Activated T-helper 1 cell treated with anti-CD3 and anti-CD28 coated beads, Interleukin-12 subunit alpha, Interleukin-12 subunit beta, Interleukin-2, Interleukin-4 antibody, amounts not matched to agents 30 ng/mL and 10 ng/mL and 1 ng/mL, durations not matched to agents 14 hours and 24 hours and 36 hours (primary cell): ENCODE results near the gene EXOG. TPM values are rescaled to one million over a fixed set of nuclear protein-coding genes. Genes with fewer than 3 reads are reported as not detected.

Experiments
- DNase-seq: peaks from one replicate; pipeline ENCODE4 v3.0.0; 2021; ENCODE audit warnings: low spot score
- H3K27ac Mint-ChIP-seq: one replicate; pipeline ENCODE4 v1.8.0; 2021; ENCODE audit warnings: mild to moderate bottlenecking, mixed read lengths
- H3K27me3 Mint-ChIP-seq: one replicate; pipeline ENCODE4 v1.8.0; 2022; ENCODE audit warnings: mild to moderate bottlenecking, moderate library complexity, mixed read lengths; ENCODE audit not compliant: insufficient read depth
- H3K36me3 Mint-ChIP-seq: one replicate; pipeline ENCODE4 v1.8.0; 2021; ENCODE audit warnings: low read depth, mixed read lengths
- H3K4me1 Mint-ChIP-seq: one replicate; pipeline ENCODE4 v1.8.0; 2021; ENCODE audit warnings: low read depth, mixed read lengths
- H3K4me3 Mint-ChIP-seq: one replicate; pipeline ENCODE4 v1.8.0; 2021; ENCODE audit warnings: mild to moderate bottlenecking, moderate library complexity, mixed read lengths
- H3K9me3 Mint-ChIP-seq: one replicate; pipeline ENCODE4 v1.8.0; 2021; ENCODE audit warnings: mixed read lengths
- intact Hi-C: fragments of 100-400 bp; cut with micrococcal nuclease; formaldehyde crosslinking; loops from one replicate; pipeline ENCODE4 v1.15.1; 2024
- total RNA-seq: library from RNA; stranded (reverse); gene quantifications from 2 replicates; pipeline ENCODE4 v1.2.3, GENCODE V29; 2022

EXOG gene
- total RNA-seq, 1 donor from 2014 or later = 21.6 TPM

DNA sequence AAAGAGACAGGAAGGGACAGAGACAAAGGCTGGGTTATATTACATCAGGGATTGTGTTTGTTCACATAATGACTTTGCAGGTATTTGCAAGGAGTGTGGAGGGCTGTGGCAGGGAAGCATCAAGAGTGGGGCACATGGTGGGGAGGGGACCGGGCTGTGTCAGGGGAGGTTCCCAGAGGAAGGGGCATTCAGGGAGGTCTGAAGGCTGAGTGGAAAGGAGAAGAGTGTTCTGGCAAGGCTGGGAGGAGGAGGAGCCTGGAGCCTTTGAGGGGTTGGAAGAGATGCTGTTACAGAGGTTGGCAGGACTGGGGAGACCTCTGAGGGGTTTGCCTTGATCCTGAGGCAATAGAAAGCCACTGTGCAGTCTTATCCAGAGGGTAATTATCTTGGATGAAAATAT lies 49.4 kb downstream of the EXOG start:
- Mint-ChIP-seq H3K9me3 (no peaks in the 10 kb centered on the region), H3K36me3 (no peaks in the 10 kb centered on the region), H3K27ac (no peak overlapping the region), H3K4me1 (no peaks in the 10 kb centered on the region), H3K4me3 (no peak overlapping the region), H3K27me3 (peaks cover 8% of the 10 kb centered on the region)
- no peak for DNase-seq
- intact Hi-C loops = no loop called here

DNA sequence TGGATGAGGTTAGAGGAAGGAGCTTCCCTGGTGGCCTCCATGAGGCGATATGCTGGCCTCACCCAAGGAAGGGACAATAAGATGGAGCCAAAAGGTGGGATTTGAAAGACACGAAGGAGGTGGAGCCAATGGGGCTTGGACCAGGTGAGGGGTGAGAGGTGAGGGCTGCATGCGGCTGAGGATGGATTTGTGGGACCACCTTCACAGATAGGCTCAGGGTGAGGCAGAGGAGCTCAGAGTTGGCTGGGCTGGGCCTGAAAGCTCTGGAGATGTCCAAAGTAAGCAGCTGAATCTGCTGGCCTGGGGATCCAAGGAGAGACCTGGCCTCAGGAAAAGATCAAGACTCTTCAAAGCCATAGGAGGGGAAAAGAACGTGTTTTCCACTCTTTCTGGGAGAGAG lies 49.8 kb downstream of the EXOG start:
- H3K4me3 Mint-ChIP-seq = no peak overlapping the region
- H3K36me3 Mint-ChIP-seq = no peaks in the 10 kb centered on the region
- H3K27me3 Mint-ChIP-seq = peaks cover 8% of the 10 kb centered on the region
- H3K9me3 Mint-ChIP-seq = no peaks in the 10 kb centered on the region
- intact Hi-C loops = no loop called here
- H3K4me1 Mint-ChIP-seq = no peaks in the 10 kb centered on the region
- DNase-seq = no peak
- H3K27ac Mint-ChIP-seq = no peak overlapping the region

DNA sequence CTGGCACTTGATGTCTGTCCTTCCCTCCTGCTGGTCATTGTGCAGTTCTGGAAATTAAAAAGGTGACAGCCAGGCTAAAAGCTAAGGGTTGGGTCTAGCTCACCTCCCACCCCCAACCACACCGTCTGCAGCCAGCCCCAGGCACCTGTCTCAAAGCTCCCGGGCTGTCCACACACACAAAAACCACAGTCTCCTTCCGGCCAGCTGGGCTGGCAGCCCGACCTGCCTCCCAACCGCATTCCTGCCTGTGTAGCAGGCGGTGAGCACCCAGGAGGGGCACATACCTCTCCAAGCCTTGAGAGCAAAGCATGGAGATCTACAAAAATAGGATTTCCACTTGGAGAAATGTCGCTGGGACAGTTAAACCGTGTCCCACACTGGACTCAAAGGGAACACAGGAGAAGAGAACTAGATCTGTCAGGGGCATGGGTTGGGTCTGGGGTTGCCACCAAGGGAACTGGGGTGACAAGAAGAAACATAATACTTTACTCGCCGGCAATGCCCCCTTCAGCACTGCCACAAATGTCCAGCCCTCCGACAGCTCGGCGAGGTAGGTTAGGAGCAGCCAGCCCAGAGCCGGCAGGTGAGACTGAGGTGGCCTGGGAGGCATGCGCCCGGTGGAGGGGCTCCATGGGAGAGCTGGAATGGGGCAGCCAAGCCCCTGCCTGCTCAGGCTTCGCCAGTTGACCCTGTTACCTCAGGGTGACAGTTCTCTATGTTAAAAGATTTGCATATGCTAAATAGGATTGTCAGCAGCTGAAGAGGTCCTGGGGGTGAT lies 52.2 kb downstream of the EXOG start:
- intact Hi-C loops = no loop called here
- H3K4me1 Mint-ChIP-seq = no peaks in the 10 kb centered on the region
- no peaks in the 10 kb centered on the region for H3K36me3 Mint-ChIP-seq
- H3K27ac Mint-ChIP-seq = no peak overlapping the region
- peaks cover 8% of the 10 kb centered on the region for H3K27me3 Mint-ChIP-seq
- no peak overlapping the region for H3K4me3 Mint-ChIP-seq
- DNase-seq = no peak
- H3K9me3 Mint-ChIP-seq = no peaks in the 10 kb centered on the region

DNA sequence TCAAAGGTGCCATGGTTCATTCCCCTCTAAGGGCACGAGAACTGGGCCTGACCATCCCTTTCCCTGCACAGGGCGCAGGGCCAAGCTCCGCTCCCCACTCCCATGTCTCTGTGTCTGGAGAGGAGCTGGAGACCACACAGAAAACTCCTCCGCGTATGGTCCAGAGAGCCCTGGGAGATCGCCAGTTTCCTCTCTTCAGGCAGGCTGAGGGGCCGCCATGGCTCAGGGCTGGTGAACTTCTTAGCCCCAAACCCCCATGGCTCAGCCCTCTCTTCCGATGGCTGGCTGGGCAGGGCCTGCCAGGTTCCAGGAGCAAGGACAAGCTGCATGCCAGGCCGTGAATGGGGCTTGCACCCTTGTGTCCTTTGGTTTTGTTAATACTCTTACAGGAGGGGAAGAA lies 52.9 kb downstream of the EXOG start:
- Mint-ChIP-seq H3K4me3 (no peak overlapping the region), H3K27me3 (peaks cover 8% of the 10 kb centered on the region), H3K4me1 (no peaks in the 10 kb centered on the region), H3K27ac (no peak overlapping the region), H3K36me3 (no peaks in the 10 kb centered on the region), H3K9me3 (no peaks in the 10 kb centered on the region)
- intact Hi-C loops = no loop called here
- no peak for DNase-seq

DNA sequence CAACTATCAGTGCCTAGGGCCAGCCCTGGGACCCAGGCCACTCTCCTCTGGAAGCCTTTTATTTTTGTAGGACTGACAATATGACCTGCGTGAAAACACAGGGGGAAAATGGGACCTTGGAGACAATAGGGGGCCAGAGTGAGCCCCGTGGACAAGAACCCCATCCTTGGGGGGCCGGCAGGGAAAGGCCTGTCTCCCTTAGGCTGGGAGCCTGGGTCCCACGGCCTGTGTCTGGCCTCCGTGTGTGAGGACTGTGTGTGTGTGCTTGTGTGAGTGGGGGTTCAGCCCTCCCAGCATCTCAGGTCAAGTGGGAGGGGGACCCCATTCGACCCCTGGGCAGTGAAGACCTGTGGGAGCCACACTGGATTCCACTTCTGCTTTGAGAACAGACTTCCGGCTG lies 53.3 kb downstream of the EXOG start:
- Mint-ChIP-seq H3K4me3 (no peak overlapping the region), H3K27ac (no peak overlapping the region), H3K36me3 (no peaks in the 10 kb centered on the region), H3K27me3 (peaks cover 8% of the 10 kb centered on the region), H3K9me3 (no peaks in the 10 kb centered on the region), H3K4me1 (no peaks in the 10 kb centered on the region)
- DNase-seq = no peak
- intact Hi-C loops = no loop called here

DNA sequence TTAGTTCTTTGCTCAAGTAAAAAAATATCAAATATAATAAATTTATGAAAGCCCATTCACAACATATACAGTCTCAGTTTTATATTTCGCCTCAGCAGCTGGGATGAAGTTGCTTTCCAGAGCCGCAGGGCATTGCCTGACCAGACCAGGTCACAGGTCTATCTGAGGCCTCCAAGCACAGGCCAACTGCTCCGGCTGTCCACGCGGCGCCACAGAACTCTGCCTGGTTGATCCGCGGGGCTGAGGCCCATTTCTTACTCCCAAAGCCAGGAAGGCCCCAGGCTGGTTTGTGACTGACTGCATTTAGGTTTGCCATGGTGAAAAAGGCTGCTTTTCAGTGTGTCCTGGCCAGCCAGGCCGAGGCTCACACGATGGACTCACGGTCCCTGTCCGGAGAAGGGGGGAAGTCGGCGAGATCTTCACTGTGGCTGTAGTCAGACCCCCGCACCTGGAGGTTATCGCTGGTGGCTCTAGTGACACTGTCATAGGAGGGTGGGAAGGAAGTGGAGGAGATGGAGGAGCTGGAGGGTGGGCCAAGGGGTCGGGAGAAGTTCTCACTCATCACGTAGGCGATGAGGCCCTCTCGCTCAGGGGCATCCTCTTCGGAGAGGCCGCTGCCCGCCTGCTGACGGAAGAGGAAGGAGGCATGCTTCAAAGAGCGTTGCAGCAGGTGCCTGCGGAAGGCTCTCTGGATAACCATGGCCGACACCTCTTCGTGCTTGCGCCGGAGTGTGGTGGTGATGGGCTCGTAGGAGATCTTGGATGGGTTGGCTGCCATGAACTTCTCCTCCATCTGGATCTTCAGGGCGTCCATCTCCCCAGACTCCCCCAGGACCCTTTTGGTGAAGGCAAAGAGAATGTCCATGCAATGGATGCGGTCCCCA lies 54.1 kb downstream of the EXOG start:
- no peak overlapping the region for H3K27ac Mint-ChIP-seq
- peaks cover 7% of the 10 kb centered on the region for H3K27me3 Mint-ChIP-seq
- no peak overlapping the region for H3K4me3 Mint-ChIP-seq
- no peaks in the 10 kb centered on the region for H3K9me3 Mint-ChIP-seq
- intact Hi-C loops = no loop called here
- DNase-seq = no peak
- no peaks in the 10 kb centered on the region for H3K4me1 Mint-ChIP-seq
- H3K36me3 Mint-ChIP-seq = no peaks in the 10 kb centered on the region

DNA sequence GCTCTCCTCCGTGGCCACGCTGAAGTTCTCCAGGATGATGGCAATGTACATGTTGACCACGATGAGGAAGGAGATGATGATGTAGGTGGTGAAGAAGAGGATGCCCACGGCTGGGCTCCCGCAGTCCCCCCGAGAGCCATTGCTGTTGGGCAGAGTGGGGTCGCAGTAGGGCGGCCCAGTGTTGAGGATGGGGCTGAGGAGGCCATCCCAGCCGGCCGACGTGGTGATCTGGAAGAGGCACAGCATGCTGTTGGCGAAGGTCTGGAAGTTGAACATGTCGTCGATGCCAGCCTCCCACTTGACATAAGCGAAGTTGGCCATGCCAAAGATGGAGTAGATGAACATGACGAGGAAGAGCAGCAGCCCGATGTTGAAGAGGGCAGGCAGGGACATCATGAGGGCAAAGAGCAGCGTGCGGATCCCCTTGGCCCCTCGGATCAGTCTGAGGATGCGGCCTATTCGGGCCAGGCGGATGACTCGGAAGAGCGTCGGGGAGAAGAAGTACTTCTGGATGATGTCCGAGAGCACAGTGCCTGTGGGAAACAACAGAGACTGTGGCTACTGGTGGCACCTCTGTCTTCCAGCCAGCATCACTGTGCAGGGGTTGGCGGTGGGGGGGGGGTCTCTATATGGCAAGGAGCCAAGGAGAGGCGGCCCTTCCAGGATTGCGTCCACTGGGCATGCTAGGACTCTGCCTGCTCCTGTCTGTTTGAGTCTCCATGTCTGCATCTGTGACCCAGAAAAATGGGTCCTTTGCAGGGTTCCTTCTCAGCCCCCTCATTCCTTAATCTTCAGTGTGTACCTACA lies 55.1 kb downstream of the EXOG start:
- no peak overlapping the region for H3K4me3 Mint-ChIP-seq
- no peak for DNase-seq
- H3K27ac Mint-ChIP-seq = no peak overlapping the region
- no peaks in the 10 kb centered on the region for H3K9me3 Mint-ChIP-seq
- H3K36me3 Mint-ChIP-seq = no peaks in the 10 kb centered on the region
- no peaks in the 10 kb centered on the region for H3K4me1 Mint-ChIP-seq
- intact Hi-C loops = no loop called here
- H3K27me3 Mint-ChIP-seq = peaks cover 5% of the 10 kb centered on the region

DNA sequence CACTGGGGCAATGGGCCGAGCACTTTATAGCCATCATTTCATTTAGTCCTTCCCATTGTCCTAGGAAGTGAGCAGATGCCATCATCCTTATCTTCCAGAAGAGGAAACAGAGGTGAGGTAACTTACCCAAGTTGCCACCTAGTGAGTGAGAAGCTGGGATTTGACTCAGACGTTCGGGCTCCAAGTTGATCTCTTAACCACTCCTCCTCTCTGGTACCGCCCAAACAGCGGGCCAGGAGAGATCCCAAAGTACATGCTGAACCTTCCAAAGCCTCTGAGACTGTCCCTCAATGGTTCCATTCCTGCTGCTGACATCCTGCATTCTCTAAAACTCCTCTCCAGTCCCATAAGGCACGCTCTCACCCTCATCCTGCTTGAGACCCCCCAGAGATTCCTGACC lies 56.2 kb downstream of the EXOG start:
- peaks cover 4% of the 10 kb centered on the region for H3K27me3 Mint-ChIP-seq
- H3K4me3 Mint-ChIP-seq = no peak overlapping the region
- no peak overlapping the region for H3K27ac Mint-ChIP-seq
- intact Hi-C loops = no loop called here
- H3K4me1 Mint-ChIP-seq = no peaks in the 10 kb centered on the region
- no peak for DNase-seq
- H3K36me3 Mint-ChIP-seq = no peaks in the 10 kb centered on the region
- H3K9me3 Mint-ChIP-seq = no peaks in the 10 kb centered on the region

DNA sequence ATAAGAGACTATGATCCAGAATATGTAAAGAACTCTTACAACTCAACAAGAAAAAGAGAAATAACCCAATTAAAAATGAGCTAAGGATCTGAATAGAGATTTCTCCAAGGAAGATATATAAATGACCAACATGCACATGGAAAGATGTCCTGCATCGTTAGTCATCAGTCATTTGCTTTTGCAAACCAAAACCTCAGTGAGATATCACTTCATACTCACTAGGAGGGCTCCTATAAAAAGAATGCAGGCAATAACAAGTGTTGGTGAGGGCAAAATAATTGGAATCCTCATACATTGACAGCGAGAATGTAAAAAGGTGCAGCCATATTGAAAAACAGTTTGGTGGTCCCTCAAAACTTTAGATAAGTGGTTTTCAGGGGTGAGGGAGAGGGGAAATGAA lies 56.9 kb downstream of the EXOG start:
- Mint-ChIP-seq H3K9me3 (no peaks in the 10 kb centered on the region), H3K4me3 (no peak overlapping the region), H3K36me3 (no peaks in the 10 kb centered on the region), H3K27me3 (peaks cover 2% of the 10 kb centered on the region), H3K4me1 (no peaks in the 10 kb centered on the region), H3K27ac (no peak overlapping the region)
- DNase-seq = no peak
- intact Hi-C loops = no loop called here

DNA sequence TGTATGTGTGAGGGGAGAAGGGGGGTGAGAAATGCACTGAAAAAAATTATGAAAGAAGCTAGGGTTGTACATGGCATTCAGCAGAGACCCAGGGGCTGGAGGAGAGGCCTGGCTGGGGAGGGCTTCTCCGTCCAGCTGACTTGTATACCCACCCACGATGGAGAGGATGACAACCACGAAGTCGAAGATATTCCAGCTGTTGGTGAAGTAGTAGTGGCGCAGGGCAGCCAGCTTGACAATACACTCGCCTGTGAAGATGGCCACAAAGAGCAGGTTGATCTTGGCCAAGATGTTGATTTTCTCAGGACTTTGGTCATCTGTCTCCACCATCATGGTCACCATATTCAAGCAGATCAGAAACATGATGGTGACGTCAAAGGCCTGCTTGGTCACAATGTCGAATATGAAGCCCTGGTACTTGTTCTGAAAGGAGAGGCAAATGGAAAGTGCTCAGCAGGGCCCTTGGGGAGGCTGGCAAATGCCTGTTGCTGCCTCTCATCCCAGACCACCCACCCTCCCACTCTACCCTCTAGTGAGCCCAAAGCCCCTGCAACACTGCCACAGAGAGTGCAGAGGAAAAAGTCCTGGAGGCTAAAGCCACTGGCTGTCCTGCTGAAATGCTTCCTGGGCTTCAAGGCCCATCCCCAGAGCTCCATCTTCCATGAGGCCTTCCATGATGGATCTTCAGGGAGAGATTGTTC lies 58.1 kb downstream of the EXOG start:
- H3K36me3 Mint-ChIP-seq = no peaks in the 10 kb centered on the region
- no peak overlapping the region for H3K4me3 Mint-ChIP-seq
- DNase-seq = no peak
- H3K27me3 Mint-ChIP-seq = no peaks in the 10 kb centered on the region
- H3K27ac Mint-ChIP-seq = no peak overlapping the region
- H3K9me3 Mint-ChIP-seq = no peaks in the 10 kb centered on the region
- H3K4me1 Mint-ChIP-seq = no peaks in the 10 kb centered on the region
- intact Hi-C loops = no loop called here

DNA sequence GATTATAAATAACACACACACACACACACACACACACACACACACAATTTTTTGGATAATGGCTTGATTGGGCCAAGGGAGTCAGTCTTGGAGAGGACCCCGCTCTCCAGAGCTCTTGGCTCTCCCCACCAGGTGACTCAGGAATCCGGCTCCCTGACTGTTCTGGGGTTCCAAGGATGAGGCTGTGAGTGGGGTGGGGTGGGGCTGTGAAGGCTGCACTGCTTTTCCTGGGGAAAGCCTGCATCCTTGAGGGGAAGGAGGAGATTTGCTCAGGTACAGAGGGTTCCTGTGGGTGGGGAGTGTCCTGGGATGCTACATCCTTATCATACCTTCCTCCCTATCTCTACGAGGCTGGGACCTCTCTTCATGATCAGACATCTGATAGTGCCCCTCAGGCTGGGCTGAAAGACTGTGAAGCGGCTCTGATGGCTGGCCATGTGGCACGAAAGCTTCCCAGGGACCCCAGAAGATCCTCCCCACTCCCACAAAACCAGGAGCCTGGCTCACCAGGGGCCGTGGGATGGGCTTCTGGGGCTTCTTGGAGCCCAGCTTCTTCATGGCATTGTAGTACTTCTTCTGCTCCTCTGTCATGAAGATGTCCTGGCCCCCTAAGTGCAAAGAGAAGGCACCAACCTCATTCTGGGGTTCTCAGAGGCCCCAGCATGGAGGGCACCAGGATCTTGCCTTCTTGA lies 59.2 kb downstream of the EXOG start:
- no peak for DNase-seq
- Mint-ChIP-seq H3K4me3 (no peak overlapping the region), H3K36me3 (no peaks in the 10 kb centered on the region), H3K27me3 (no peaks in the 10 kb centered on the region), H3K27ac (no peak overlapping the region), H3K9me3 (no peaks in the 10 kb centered on the region), H3K4me1 (no peaks in the 10 kb centered on the region)
- intact Hi-C loops = no loop called here

DNA sequence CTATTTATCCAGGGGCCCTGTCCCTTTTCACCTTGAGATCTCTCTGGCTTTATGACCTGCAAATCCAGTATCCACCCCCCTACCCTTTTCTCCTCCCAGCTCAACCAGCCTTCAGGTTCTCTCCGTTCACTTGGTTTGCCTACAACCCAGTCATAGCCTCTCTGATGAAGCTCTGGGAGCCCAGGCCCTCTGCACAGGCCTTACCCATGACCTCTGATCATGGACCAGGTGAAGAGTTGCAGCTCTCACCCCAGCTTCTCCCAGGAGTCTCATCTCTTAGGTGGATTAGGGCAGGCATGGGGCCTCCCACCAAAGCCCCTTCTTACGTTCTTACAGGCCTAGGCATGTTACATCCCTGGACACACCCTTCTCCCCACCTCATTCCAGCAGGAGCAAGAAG lies 59.8 kb downstream of the EXOG start:
- Mint-ChIP-seq H3K4me1 (no peaks in the 10 kb centered on the region), H3K36me3 (no peaks in the 10 kb centered on the region), H3K27ac (no peak overlapping the region), H3K4me3 (no peak overlapping the region), H3K9me3 (no peaks in the 10 kb centered on the region), H3K27me3 (no peaks in the 10 kb centered on the region)
- intact Hi-C loops = no loop called here
- DNase-seq = no peak
